ENCODE measurements around the gene STARD3. TPM values are rescaled to one million over a fixed set of nuclear protein-coding genes. Genes with fewer than 3 reads are reported as not detected.

The STARD3 gene
- total and polyA plus RNA-seq, 2 of the 13 experiments (the other 11 are each of a cell fraction or from before 2014, with no cell fraction given): 34.6 to 100 TPM

DNA sequence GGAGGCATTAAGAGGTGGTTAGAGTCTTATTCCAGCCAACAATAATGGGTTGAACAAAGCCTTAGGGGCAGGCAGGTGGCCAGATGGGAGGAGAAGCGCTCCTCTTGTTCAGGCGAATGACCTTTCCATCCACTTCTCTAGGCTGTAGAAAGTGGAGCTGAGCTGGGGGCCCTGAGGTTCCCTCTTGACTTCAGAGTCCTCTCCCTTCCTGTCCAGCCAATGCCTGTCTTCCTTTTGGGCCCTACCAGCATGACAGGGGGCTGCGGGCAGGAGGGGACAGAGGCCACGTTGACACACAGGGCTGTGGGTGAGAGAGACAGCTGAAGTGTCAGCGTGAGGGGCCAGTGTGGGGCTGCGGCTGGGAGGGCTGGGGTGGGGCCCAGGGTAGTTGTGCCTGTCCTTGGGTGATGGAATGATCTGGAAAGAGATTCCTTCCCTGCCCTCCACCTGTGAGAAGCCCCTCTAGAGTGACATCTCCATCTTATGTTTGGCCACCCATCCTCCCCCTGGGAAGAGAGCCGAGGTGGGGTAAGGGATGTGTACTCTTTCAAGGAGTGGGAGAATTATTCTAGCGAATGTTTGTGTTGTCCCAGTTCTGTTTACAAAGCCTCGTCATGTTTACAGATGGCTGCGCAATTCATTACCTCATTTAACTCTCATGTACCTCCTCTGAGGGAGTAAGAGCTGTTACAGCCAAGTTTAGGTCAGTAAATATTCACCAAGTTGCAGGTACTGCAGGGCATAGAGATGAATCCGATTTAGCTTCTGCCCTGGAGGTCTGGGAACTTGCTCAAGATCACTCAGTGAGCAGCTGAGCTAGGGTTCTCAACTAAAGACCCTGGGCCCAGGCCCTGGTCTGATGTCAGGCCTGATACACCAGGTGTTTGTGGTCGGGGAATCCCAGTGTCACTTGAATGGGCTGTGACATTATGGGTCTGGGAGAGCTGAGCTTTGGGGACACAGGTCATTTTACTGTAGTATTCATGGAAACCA is 66.3 kb downstream of the STARD3 start (continued):
- TF ChIP-seq YEATS4 (CRISPR knock-in tag; IDR thresholded peaks at IDR 0.05; ENCODE audit: borderline replicate concordance) (peak; percentile 59; the same call in 1 of the 2 replicates), REL (CRISPR knock-in tag; conservative IDR thresholded peaks at IDR 0.05) (no peak), ZNF713 (CRISPR knock-in tag; IDR thresholded peaks at IDR 0.05) (no peak), ZNF343 (CRISPR knock-in tag; IDR thresholded peaks at IDR 0.05) (peak; percentile 85; the same call in 1 of the 2 replicates), MXD4 (CRISPR knock-in tag; IDR thresholded peaks at IDR 0.05) (no peak; the same call in 1 of the 2 replicates), XBP1 (CRISPR knock-in tag; IDR thresholded peaks at IDR 0.05) (no peak), BORCS8-MEF2B (CRISPR knock-in tag; IDR thresholded peaks at IDR 0.05) (peak; percentile 63; the same call in 1 of the 2 replicates), ZNF331 (CRISPR knock-in tag; IDR thresholded peaks at IDR 0.05) (peak; percentile 40; the same call in 1 of the 2 replicates), ZNF564 (CRISPR knock-in tag; IDR thresholded peaks at IDR 0.05) (no peak), MED1 (CRISPR knock-in tag; IDR thresholded peaks at IDR 0.05) (peak; percentile 62), ARNTL (CRISPR knock-in tag; IDR thresholded peaks at IDR 0.05) (peak; percentile 88), GPN1 (CRISPR knock-in tag; IDR thresholded peaks at IDR 0.05; ENCODE audit: borderline replicate concordance) (no peak), ZSCAN31 (CRISPR knock-in tag; IDR thresholded peaks at IDR 0.05; ENCODE audit: low read depth) (no peak), TOE1 (CRISPR knock-in tag; IDR thresholded peaks at IDR 0.05) (no peak), ZNF468 (CRISPR knock-in tag; IDR thresholded peaks at IDR 0.05) (no peak), RNF2 (conservative IDR thresholded peaks at IDR 0.05; ENCODE audit: low read depth) (no peak)
- TF ChIP-seq, protein P1, sequence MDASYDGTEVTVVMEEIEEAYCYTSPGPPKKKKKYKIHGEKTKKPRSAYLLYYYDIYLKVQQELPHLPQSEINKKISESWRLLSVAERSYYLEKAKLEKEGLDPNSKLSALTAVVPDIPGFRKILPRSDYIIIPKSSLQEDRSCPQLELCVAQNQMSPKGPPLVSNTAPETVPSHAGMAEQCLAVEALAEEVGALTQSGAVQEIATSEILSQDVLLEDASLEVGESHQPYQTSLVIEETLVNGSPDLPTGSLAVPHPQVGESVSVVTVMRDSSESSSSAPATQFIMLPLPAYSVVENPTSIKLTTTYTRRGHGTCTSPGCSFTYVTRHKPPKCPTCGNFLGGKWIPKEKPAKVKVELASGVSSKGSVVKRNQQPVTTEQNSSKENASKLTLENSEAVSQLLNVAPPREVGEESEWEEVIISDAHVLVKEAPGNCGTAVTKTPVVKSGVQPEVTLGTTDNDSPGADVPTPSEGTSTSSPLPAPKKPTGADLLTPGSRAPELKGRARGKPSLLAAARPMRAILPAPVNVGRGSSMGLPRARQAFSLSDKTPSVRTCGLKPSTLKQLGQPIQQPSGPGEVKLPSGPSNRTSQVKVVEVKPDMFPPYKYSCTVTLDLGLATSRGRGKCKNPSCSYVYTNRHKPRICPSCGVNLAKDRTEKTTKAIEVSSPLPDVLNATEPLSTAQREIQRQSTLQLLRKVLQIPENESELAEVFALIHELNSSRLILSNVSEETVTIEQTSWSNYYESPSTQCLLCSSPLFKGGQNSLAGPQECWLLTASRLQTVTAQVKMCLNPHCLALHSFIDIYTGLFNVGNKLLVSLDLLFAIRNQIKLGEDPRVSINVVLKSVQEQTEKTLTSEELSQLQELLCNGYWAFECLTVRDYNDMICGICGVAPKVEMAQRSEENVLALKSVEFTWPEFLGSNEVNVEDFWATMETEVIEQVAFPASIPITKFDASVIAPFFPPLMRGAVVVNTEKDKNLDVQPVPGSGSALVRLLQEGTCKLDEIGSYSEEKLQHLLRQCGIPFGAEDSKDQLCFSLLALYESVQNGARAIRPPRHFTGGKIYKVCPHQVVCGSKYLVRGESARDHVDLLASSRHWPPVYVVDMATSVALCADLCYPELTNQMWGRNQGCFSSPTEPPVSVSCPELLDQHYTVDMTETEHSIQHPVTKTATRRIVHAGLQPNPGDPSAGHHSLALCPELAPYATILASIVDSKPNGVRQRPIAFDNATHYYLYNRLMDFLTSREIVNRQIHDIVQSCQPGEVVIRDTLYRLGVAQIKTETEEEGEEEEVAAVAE (CRISPR knock-in tag; IDR thresholded peaks at IDR 0.05; ENCODE audit: borderline replicate concordance): no peak
- TF ChIP-seq, protein P2, sequence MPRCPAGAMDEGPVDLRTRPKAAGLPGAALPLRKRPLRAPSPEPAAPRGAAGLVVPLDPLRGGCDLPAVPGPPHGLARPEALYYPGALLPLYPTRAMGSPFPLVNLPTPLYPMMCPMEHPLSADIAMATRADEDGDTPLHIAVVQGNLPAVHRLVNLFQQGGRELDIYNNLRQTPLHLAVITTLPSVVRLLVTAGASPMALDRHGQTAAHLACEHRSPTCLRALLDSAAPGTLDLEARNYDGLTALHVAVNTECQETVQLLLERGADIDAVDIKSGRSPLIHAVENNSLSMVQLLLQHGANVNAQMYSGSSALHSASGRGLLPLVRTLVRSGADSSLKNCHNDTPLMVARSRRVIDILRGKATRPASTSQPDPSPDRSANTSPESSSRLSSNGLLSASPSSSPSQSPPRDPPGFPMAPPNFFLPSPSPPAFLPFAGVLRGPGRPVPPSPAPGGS (CRISPR knock-in tag; IDR thresholded peaks at IDR 0.05): 0 out of 2 replicates have a peak, but pooled peaks have one; percentile 47
- TF ChIP-seq, protein P3, sequence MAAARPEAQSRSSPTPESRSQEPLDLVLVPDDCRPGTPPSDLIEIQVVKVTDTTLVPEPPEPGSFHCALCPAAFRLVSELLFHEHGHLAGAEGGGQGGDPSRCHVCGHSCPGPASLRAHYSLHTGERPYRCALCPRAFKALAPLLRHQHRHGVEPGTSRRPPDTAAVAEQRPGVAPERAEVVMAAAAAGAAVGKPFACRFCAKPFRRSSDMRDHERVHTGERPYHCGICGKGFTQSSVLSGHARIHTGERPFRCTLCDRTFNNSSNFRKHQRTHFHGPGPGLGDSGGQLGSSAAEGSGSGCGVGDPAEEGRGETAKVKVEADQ (CRISPR knock-in tag; IDR thresholded peaks at IDR 0.05; ENCODE audit: borderline replicate concordance): peak; percentile 75; the same call in 1 of the 2 replicates
- TF ChIP-seq, protein P4, sequence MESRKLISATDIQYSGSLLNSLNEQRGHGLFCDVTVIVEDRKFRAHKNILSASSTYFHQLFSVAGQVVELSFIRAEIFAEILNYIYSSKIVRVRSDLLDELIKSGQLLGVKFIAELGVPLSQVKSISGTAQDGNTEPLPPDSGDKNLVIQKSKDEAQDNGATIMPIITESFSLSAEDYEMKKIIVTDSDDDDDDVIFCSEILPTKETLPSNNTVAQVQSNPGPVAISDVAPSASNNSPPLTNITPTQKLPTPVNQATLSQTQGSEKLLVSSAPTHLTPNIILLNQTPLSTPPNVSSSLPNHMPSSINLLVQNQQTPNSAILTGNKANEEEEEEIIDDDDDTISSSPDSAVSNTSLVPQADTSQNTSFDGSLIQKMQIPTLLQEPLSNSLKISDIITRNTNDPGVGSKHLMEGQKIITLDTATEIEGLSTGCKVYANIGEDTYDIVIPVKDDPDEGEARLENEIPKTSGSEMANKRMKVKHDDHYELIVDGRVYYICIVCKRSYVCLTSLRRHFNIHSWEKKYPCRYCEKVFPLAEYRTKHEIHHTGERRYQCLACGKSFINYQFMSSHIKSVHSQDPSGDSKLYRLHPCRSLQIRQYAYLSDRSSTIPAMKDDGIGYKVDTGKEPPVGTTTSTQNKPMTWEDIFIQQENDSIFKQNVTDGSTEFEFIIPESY (CRISPR knock-in tag; IDR thresholded peaks at IDR 0.05): no peak

All from HepG2 (cell line).